IPS-18a (cell line): ENCODE results near the gene ATG4A.
A peak's percentile ranks its signal among the peaks of the same experiment; 100 is the strongest.

Source experiments
- H3K27ac ChIP-seq: one replicate; pipeline ENCODE4 v1.5.1; 2013; ENCODE audit warnings: low read length
- H3K27me3 ChIP-seq: one replicate; pipeline ENCODE4 v1.6.1; 2013; ENCODE audit warnings: mild to moderate bottlenecking, low read length; ENCODE audit not compliant: control insufficient read depth, insufficient read depth
- H3K36me3 ChIP-seq: one replicate; pipeline ENCODE4 v1.6.1; 2013; ENCODE audit warnings: low read depth, low read length; ENCODE audit not compliant: control insufficient read depth
- H3K4me1 ChIP-seq: one replicate; pipeline ENCODE4 v1.6.1; 2013; ENCODE audit warnings: low read depth, low read length; ENCODE audit not compliant: control insufficient read depth
- H3K4me3 ChIP-seq: one replicate; pipeline ENCODE4 v1.5.1; 2013; ENCODE audit warnings: low read length
- H3K9ac ChIP-seq: one replicate; pipeline ENCODE4 v1.6.1; 2013; ENCODE audit warnings: mild to moderate bottlenecking, low read length, moderate library complexity
- H3K9me3 ChIP-seq: one replicate; pipeline ENCODE4 v1.6.1; 2013; ENCODE audit warnings: low read depth, low read length; ENCODE audit not compliant: control insufficient read depth

Gene ATG4A

DNA sequence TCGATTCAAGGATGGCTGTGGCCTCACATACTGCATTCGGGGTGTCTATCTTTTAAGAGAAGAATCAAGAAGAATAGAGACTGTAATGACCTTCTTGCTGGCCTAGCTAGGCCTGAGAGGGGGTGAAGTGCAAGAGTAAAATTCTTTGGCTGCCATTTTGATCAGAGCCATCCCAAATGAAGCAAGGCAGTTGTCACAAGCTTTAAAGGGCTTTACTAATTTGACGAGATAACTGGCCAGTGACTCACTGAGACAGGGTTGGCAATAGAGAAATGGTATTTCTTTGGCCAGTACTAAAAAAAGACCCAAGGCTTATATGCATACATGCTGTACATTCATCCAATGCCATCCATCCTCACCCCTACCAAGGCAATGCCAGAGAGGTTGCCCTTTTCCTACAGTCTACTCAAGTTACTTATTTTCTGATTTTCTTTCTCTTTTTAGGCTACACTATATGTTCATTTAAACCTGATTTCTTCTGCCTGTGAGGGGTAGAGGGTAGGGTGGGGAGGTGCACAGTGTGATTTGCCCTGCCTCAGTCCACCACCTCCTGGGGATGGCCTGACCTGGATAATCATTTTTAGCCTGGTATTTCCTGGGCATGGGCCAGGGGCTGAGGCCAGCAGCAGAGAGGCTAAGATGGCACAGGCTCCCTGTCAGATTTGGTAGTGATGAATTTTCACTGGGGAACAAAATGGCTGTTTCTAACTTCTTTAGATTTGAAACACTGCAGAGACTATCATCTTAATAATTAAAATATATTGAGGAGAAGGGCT lies 32.2 kb downstream of the ATG4A start:
- H3K27me3 ChIP-seq: no peaks in the 10 kb centered on the region
- H3K9ac ChIP-seq: no peak overlapping the region
- peaks cover 19% of the 10 kb centered on the region for H3K4me1 ChIP-seq
- H3K4me3 ChIP-seq: no peak overlapping the region
- no peaks in the 10 kb centered on the region for H3K9me3 ChIP-seq
- H3K27ac ChIP-seq: no peak overlapping the region
- H3K36me3 ChIP-seq: no peaks in the 10 kb centered on the region

DNA sequence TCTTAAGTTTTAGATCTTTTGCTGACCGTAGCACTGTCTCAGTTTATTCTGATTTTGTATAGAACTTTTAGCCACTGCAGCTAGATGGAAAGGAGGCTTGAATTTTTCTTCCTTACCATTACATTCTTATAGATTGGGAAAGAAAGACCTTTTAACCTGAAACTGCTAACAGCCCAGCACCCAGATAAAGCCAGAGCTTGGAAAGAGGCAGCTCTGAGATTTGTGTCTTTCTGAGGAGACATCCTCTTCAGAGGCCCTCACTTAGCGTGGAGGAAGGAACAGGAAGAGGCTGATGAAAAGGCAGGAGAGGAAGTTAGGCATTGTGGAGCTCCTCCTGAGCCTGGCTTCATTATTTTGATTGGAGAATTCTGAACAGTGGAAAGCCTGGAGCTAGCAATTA lies 35.1 kb downstream of the ATG4A start:
- Histone ChIP-seq H3K27me3 (no peaks in the 10 kb centered on the region), H3K27ac (peak overlapping the region; percentile 6), H3K9me3 (no peaks in the 10 kb centered on the region), H3K4me1 (peaks cover 19% of the 10 kb centered on the region), H3K36me3 (no peaks in the 10 kb centered on the region), H3K9ac (no peak overlapping the region), H3K4me3 (peak overlapping the region; percentile 0)

DNA sequence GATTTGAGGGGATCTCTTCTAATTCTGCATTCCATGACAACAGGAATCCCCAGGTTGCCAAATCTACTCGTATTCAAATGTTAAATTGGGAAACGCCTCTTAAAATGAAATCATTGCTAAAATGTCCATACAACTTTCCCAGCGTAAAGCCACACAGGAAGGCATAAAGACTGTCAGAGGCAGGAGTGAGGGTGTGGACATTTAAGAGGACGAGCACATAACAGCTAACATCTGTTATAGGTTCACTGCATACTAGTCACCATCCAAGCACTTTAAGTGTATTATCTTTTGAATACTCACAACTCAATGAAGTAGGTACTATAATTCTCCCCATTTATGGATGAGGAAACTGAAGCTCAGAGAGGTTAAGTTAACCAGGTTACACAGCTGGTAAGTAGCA lies 35.6 kb downstream of the ATG4A start:
- H3K4me1 ChIP-seq: peaks cover 19% of the 10 kb centered on the region

DNA sequence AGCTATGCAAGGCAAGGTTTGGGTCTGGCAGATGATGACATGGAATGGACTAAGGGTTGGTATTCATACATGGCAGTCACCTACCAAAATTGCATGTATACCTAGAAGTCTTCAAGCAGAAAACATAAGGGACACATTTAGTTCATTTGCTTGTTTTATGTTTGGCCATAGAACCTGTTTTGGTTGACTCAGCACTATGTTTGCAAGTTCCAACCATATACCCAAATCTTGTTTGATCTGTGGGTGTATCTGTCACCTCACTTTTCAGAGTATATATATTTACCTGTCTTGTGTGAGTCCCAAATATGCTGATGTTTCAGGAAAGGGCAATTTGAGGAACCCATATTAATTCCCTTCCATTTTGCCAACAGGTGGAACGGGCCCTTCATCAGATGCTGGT lies 39.3 kb downstream of the ATG4A start:
- no peaks in the 10 kb centered on the region for H3K27me3 ChIP-seq
- no peak overlapping the region for H3K4me3 ChIP-seq
- no peaks in the 10 kb centered on the region for H3K36me3 ChIP-seq
- H3K9ac ChIP-seq: no peak overlapping the region
- peaks cover 14% of the 10 kb centered on the region for H3K4me1 ChIP-seq
- H3K27ac ChIP-seq: no peak overlapping the region
- no peaks in the 10 kb centered on the region for H3K9me3 ChIP-seq

More for the DNA sequence above, 35.6 kb downstream of the ATG4A start:
- Histone ChIP-seq H3K36me3 (no peaks in the 10 kb centered on the region), H3K27me3 (no peaks in the 10 kb centered on the region), H3K9ac (no peak overlapping the region), H3K27ac (no peak overlapping the region), H3K4me3 (peak overlapping the region; percentile 0), H3K9me3 (no peaks in the 10 kb centered on the region)

DNA sequence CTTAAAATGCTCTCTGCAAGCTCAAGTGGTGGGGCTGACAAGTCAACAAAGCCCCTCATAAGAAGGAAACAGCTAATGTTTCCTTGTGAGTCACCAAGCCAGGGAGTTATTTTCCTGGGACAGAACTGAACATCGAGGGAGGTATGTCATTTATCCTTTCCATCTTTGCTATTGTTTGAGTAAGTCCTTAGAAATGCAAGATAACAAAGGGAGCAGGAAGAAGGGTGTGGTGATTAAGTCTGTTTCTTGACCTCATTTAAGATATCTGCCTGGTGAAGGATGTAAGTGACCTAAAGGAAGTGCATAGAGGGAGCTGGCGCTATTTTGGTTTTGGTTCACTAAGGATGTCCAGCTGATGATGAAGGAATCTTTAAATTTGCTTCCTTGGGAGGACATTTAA lies 39.9 kb downstream of the ATG4A start:
- Histone ChIP-seq H3K4me1 (peaks cover 9% of the 10 kb centered on the region), H3K27ac (no peak overlapping the region)

DNA sequence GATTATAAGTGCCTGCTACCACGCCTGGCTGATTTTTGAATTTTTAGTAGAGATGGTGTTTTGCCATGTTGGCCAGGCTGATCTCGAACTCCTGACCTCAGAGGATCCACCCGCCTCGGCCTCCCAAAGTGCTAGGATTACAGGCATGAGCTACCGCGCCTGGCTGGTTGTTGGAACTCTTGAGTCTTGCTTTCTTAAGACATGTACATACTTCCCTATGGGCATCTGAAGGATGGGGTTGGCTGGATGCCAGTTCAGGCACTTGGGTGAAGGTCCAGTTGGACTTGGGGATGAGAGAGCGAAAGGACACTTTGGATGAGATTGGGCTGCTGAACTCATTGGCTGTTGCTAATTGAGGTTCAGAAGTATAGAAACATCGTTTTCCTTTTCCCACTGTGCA lies 40.5 kb downstream of the ATG4A start:
- H3K9ac ChIP-seq: no peak overlapping the region

More for the DNA sequence above, 39.9 kb downstream of the ATG4A start:
- no peak overlapping the region for H3K9ac ChIP-seq
- no peaks in the 10 kb centered on the region for H3K27me3 ChIP-seq
- H3K36me3 ChIP-seq: no peaks in the 10 kb centered on the region
- H3K9me3 ChIP-seq: no peaks in the 10 kb centered on the region
- no peak overlapping the region for H3K4me3 ChIP-seq

DNA sequence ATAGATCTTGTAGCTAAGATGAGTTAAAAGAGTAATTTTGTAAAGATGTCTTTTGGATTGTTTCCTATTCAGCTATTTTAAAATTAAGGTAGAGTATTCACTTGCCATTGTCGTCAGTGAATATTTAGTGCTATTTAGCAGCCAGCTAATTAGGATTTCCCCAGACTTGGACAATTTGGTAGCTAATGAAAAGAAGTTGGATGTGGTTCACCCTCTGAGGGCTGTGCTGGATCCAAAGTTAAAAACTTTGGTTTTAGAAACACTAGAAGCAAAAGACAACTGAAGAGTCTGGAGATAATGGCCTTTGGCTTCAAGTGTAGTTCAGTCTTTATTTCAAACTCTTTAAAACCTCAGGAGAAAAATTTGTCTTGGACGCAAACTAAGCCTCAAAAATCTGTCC lies 41.3 kb downstream of the ATG4A start:
- H3K27me3 ChIP-seq: no peaks in the 10 kb centered on the region
- H3K36me3 ChIP-seq: no peaks in the 10 kb centered on the region
- H3K9me3 ChIP-seq: no peaks in the 10 kb centered on the region
- no peak overlapping the region for H3K27ac ChIP-seq
- H3K4me3 ChIP-seq: no peak overlapping the region
- no peaks in the 10 kb centered on the region for H3K4me1 ChIP-seq
- no peak overlapping the region for H3K9ac ChIP-seq

More for the DNA sequence above, 40.5 kb downstream of the ATG4A start:
- Histone ChIP-seq H3K4me1 (peaks cover 4% of the 10 kb centered on the region), H3K27me3 (no peaks in the 10 kb centered on the region), H3K36me3 (no peaks in the 10 kb centered on the region), H3K27ac (no peak overlapping the region), H3K4me3 (no peak overlapping the region), H3K9me3 (no peaks in the 10 kb centered on the region)

DNA sequence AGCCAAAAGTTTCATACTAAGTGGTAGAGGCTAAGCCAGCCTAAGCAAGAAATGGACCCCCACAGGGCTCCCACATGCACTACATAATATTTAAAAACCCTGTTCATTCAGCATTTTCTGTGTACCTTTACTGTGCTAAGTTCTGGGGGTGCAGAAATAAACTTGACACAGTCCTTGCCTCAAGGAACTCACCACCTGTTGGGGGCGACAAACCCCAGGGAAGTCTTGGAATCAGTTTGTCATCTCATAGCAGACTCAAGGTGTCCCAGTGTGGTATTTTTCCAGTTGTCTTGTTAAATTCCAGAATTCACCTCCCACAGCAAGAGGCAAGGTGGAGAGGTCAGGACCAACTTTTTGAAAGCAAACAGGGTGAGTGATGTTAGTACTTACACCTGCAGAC lies 43.1 kb downstream of the ATG4A start:
- Histone ChIP-seq H3K36me3 (no peaks in the 10 kb centered on the region), H3K27me3 (no peaks in the 10 kb centered on the region), H3K4me3 (no peak overlapping the region), H3K9ac (no peak overlapping the region), H3K9me3 (no peaks in the 10 kb centered on the region), H3K27ac (no peak overlapping the region), H3K4me1 (no peaks in the 10 kb centered on the region)

DNA sequence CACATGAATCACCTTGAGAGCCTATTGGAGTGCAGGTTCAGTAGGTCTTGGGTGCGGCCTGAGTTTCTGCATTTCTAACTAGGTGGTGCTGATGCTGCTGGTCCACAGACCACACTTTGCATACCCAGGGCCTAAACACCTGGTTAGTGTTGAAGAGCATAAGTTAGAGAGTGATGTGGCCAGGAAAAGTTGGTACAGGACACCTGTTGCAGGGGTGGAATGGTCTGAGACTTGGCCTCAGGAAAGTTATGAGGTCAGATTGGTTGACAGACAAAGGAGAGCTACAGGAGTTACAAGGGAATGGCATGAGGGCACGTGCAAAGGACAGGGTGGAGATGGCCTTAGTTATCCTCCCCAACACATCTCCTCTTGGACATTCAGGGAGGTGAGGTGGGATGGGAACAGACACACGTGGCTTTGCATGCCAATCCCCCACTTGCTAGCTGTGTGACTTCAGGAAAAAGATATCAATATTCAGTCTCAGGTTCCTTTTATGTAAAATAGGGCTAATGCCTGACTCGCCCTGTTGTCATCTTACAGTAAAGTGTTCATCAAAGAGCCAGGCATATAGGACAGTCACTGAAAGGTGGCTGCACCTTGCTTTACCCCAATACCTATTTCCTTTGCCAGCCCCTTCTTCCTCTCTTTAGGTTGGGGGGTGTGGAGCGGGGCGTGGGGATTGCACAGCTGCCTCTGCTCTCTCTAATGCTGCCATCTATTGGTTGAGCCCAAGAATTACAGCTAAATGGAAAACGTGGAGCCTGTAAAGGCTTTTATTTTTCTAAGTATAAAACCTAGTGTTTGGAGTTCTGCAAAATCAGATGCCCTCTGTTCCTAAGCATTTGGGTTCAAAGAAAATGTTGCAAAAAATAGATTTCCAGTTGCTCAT lies 47.5 kb downstream of the ATG4A start:
- Histone ChIP-seq H3K4me3 (no peak overlapping the region), H3K36me3 (no peaks in the 10 kb centered on the region), H3K27me3 (no peaks in the 10 kb centered on the region), H3K27ac (no peak overlapping the region), H3K9ac (no peak overlapping the region), H3K4me1 (no peaks in the 10 kb centered on the region), H3K9me3 (no peaks in the 10 kb centered on the region)

DNA sequence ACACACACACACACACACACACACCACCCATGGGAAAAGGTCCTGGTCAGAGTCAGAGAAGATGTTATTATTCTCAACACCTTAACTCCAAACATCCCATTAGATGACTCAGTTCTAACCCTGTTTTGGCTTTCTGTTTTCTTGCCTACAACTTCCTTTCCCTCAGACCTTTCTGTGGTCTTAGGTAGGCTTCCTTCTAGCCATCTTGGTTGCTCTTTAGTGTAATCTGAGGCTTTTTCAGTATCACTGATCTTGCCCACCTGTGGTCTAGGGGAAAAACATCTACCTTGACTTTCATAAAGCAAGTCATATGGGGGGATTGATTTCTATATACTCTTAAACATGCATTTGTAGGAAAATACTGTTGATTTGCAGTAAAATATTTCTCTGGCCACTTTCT lies 56.9 kb downstream of the ATG4A start:
- Histone ChIP-seq H3K27ac (no peak overlapping the region), H3K9me3 (no peaks in the 10 kb centered on the region), H3K4me3 (no peak overlapping the region), H3K36me3 (no peaks in the 10 kb centered on the region), H3K27me3 (no peaks in the 10 kb centered on the region), H3K4me1 (no peaks in the 10 kb centered on the region), H3K9ac (no peak overlapping the region)

DNA sequence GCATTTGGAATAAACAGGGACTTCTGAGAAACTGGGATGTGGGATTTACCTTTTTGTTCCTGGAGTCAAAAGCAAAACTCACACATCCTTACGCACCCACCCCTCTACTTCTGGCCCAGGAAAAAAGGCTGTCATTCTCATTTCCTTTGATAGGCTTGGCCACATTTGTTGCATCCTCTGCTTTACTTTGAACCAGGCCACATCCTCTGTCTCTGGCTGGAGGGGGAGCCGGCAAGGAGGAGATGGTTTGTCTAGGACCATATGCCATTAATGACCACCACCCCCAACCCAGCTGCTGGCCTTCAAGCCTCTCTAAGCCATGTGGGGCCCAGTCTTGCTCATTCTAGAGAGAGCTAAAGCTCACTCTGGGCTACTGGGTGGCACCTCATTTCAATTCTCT lies 64.5 kb downstream of the ATG4A start:
- no peaks in the 10 kb centered on the region for H3K27me3 ChIP-seq
- H3K4me1 ChIP-seq: no peaks in the 10 kb centered on the region
- H3K36me3 ChIP-seq: no peaks in the 10 kb centered on the region
- no peak overlapping the region for H3K27ac ChIP-seq
- H3K9me3 ChIP-seq: no peaks in the 10 kb centered on the region
- H3K9ac ChIP-seq: no peak overlapping the region
- no peak overlapping the region for H3K4me3 ChIP-seq
